ENCODE measurements around the gene HTD2.
A peak's percentile ranks its signal among the peaks of the same experiment; 100 is the strongest.

Gene HTD2

GRCh38 chr3:58359621-58360020, 53.3 kb downstream of the HTD2 start:
- no peak for DNase-seq

DNA sequence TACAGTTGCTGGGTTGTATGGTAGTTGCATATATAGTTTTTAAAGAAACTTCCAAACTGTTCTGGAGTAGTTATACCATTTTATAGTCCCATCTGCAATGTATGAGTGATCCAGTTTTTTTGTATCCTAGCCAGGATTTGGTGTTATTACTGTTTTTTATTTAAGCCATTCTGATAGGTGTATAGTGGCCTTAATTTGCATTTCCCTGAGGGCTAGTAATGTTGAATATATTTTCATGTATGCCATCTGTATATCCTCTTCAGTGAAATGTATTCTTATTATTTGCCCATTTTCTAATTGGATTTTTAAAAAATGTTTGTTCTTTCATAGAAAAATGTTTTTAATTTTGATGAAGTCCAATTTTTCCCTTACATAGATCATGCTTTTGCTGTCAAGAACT, 55.5 kb downstream of the HTD2 start:
- DNase-seq = peak; percentile 17

DNA sequence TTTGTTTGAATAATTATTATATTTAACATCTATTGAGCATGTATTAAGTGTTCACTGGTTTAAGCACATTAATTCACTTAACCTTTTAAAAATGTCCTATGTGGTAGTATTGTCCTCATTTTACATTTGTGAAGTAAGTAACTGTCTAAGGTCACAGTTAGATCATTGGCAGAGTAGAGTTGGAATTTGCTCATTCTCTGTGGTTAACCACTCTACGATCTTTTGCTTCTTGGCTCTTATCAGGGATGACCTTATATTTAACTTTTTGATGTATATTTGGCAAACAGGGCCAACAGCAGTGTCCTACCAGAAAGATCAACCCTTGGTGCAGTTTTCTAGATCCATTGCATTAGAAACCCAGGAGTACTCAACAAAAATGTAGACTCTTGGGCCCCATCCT, 60.4 kb downstream of the HTD2 start:
- DNase-seq = no peak

GRCh38 chr3:58369038-58369437, 62.7 kb downstream of the HTD2 start:
- DNase-seq = no peak

Measured in NCI-H1694 treated with DMSO at 0.1 percent for 48 hours (cell line).